Activated naive CD4-positive, alpha-beta T cell treated with anti-CD3 and anti-CD28 coated beads for 36 hours (primary cell): Measurements from ENCODE around the gene OR2AT4. TPM values are rescaled to one million over a fixed set of nuclear protein-coding genes. Genes with fewer than 3 reads are reported as not detected.

ENCODE experiments used
- CTCF ChIA-PET: fragments of 350-600 bp; sonication (Branson Sonifier 250); formaldehyde crosslinking; loops from one replicate; lab custom pipeline; 2021; ENCODE audit warnings: antibody characterized with exemption; lab: Charles Lee
- DNase-seq: peaks from one replicate; pipeline ENCODE4 v3.0.0-alpha.2; 2020
- H3K27ac Mint-ChIP-seq: one replicate; pipeline ENCODE4 v1.8.0; 2021; ENCODE audit warnings: mild to moderate bottlenecking, mixed read lengths
- H3K27me3 Mint-ChIP-seq: one replicate; pipeline ENCODE4 v1.8.0; 2021; ENCODE audit warnings: low read depth, mixed read lengths
- H3K36me3 Mint-ChIP-seq: one replicate; pipeline ENCODE4 v1.8.0; 2021; ENCODE audit warnings: low read depth, mixed read lengths
- H3K4me1 Mint-ChIP-seq: one replicate; pipeline ENCODE4 v1.8.0; 2021; ENCODE audit warnings: low read depth, mixed read lengths
- H3K4me3 Mint-ChIP-seq: one replicate; pipeline ENCODE4 v1.8.0; 2021; ENCODE audit warnings: mild to moderate bottlenecking, moderate library complexity, mixed read lengths
- H3K9me3 Mint-ChIP-seq: one replicate; pipeline ENCODE4 v1.8.0; 2021; ENCODE audit warnings: mixed read lengths
- intact Hi-C: fragments of 100-400 bp; cut with micrococcal nuclease; formaldehyde crosslinking; loops from one replicate; pipeline ENCODE4 v1.15.1; 2023
- total RNA-seq, 2 experiments: library from RNA; stranded (reverse); gene quantifications; one replicate each; pipeline ENCODE4 v1.2.3, GENCODE V29; 2021

Gene OR2AT4
- total RNA-seq, 2 experiments from 2014 or later = not detected

GRCh38 chr11:75033916-75034315 lies 62.8 kb downstream of the OR2AT4 start:
- Mint-ChIP-seq H3K36me3 (no peaks in the 10 kb centered on the region), H3K27me3 (no peaks in the 10 kb centered on the region), H3K4me3 (no peak overlapping the region), H3K27ac (no peak overlapping the region), H3K9me3 (no peaks in the 10 kb centered on the region), H3K4me1 (no peaks in the 10 kb centered on the region)
- intact Hi-C loops = no loop called here
- CTCF ChIA-PET = no interaction called here
- no peak for DNase-seq

DNA sequence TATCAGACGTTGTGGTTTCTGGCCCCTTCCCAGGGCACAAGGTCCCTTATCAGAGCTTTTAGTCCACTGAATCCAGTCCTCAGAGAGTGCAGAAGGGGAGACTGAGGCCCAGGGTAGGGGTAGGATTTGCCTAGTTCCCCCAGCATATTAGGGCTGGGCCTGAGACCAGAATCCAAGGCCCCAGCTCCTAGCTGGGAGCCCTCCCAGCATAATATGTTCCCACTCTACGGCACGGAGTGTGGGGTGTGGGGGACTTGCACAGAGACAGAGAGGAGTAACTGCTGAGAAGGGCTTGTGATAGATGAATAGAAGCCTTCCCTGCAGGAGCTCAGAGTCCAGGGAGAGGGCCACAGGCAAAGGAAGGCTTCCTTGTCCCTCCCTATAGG lies 64.1 kb downstream of the OR2AT4 start:
- Mint-ChIP-seq H3K4me3 (no peak overlapping the region), H3K27ac (no peak overlapping the region), H3K27me3 (no peaks in the 10 kb centered on the region), H3K9me3 (no peaks in the 10 kb centered on the region), H3K36me3 (no peaks in the 10 kb centered on the region), H3K4me1 (no peaks in the 10 kb centered on the region)
- CTCF ChIA-PET = interaction anchor here (0.6 to 2.8 kb wide), 11 partner anchors 10 to 180 kb away, joined by 3 to 19 read pairs (median 3); partner anchors contain the start of gene NEU3
- no peak for DNase-seq
- intact Hi-C loops = loop anchor here (1.0 kb wide), 1 partner anchor 103 kb away; no protein-coding TSS in a partner anchor

DNA sequence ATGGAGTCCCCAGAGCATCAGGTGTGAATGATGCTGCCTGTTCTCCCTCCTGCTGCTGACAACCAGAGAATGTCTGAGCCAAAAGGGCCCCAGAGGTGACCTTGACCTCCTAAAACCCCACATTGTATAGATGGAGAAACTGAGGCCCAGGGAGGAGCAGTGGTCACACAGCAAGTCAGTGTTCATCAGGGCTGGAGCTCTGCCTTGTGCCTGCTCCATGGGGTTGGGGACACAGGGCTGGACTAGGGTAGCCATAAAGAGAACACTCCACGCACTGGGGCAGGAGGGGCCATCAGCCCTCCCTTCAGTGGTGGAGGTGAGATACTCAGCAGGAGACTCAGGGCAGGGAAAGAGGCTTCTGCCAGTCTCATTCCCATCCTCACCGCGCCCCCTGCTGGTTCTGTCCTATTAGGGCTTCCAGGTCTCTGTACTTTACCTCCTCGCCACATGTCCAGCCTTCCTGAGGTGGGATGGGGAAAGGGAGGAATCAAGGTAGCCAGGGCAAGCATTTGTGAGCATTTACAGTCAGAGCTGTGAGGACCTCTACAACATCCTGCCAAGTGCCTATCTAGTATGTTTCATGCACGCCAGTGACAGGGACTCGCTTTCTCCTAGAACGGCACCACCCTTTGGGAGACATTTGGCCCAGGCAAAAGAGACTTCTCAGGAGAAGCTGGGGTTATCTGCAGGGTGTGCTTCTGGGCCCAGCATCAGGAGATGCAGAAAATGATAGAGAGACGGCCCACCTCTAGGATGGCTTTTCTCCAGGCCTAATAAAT lies 64.7 kb downstream of the OR2AT4 start:
- Mint-ChIP-seq H3K36me3 (no peaks in the 10 kb centered on the region), H3K9me3 (no peaks in the 10 kb centered on the region), H3K27me3 (no peaks in the 10 kb centered on the region), H3K4me3 (no peak overlapping the region), H3K27ac (no peak overlapping the region), H3K4me1 (no peaks in the 10 kb centered on the region)
- DNase-seq = peak; percentile 79
- intact Hi-C loops = loop anchor here (1.0 kb wide), 1 partner anchor 103 kb away; no protein-coding TSS in a partner anchor
- CTCF ChIA-PET = interaction anchor here (0.6 to 2.8 kb wide), 13 partner anchors 10 to 181 kb away, joined by 3 to 19 read pairs (median 4); partner anchors contain the start of gene NEU3

Other genes with a start within 250 kb of the OR2AT4 start
- gene XRRA1, start 147.8 kb downstream of the OR2AT4 start, total RNA-seq = 1 to 10 TPM; 5.0 to 9.5 TPM
- gene SPCS2, start 147.6 kb downstream of the OR2AT4 start, total RNA-seq = 10 to 100 TPM; 77.6 to 83.3 TPM
- gene NEU3, start 107.9 kb downstream of the OR2AT4 start, total RNA-seq = 10 to 100 TPM; 16.4 TPM
- not detected for gene SLCO2B1, start 54.2 kb upstream of the OR2AT4 start, total RNA-seq
- not detected for gene TPBGL, start 143.9 kb upstream of the OR2AT4 start, total RNA-seq